Liver (tissue), 9 donors: Measurements from ENCODE around the gene GEMIN5. TPM values are rescaled to one million over a fixed set of nuclear protein-coding genes. Genes with fewer than 3 reads are reported as not detected.

Experiments
- DNase-seq: peaks from one replicate; pipeline ENCODE4 v3.0.0-alpha.2; 2017; ENCODE audit warnings: low spot score
- H3K27ac ChIP-seq, 2 donors: one replicate each; pipeline ENCODE4 v1.7.0; 2013; ENCODE audit warnings: inconsistent platforms in 2 of 2, low read length in 2 of 2, control low read depth in 1 of 2, low read depth in 1 of 2, mild to moderate bottlenecking in 1 of 2
- H3K27me3 ChIP-seq, 4 donors: one replicate each; pipeline versions ENCODE4 v1.6.1 to v1.7.0; 2013; ENCODE audit warnings: low read length in 3 of 4, inconsistent platforms in 1 of 4, mild to moderate bottlenecking in 1 of 4, moderate library complexity in 1 of 4; ENCODE audit not compliant: control insufficient read depth in 4 of 4, insufficient read depth in 4 of 4
- H3K36me3 ChIP-seq, 4 donors: one replicate each; pipeline versions ENCODE4 v1.6.1 to v1.7.0; 2013; ENCODE audit warnings: low read length in 3 of 4, mild to moderate bottlenecking in 3 of 4, low read depth in 1 of 4, moderate library complexity in 1 of 4; ENCODE audit not compliant: control insufficient read depth in 4 of 4, insufficient read depth in 3 of 4
- H3K4me1 ChIP-seq, 4 donors: one replicate each; pipeline versions ENCODE4 v1.6.1 to v1.7.0; 2013; ENCODE audit warnings: low read length in 3 of 4, mild to moderate bottlenecking in 3 of 4, moderate library complexity in 1 of 4; ENCODE audit not compliant: control insufficient read depth in 4 of 4, insufficient read depth in 4 of 4
- H3K4me3 ChIP-seq, 3 donors: one replicate each; pipeline versions ENCODE4 v1.6.1 to v1.7.0; 2013; ENCODE audit warnings: low read length in 3 of 3, control low read depth in 1 of 3, low read depth in 1 of 3, mild to moderate bottlenecking in 1 of 3
- H3K9ac ChIP-seq, 2 donors: one replicate each; pipeline ENCODE4 v1.7.0; 2013; ENCODE audit warnings: low read length in 2 of 2, mild to moderate bottlenecking in 2 of 2, moderate library complexity in 2 of 2, control low read depth in 1 of 2, low read depth in 1 of 2
- H3K9me3 ChIP-seq, 4 donors: one replicate each; pipeline versions ENCODE4 v1.6.1 to v1.7.0; 2013; ENCODE audit warnings: low read length in 3 of 4; ENCODE audit not compliant: control insufficient read depth in 4 of 4
- EGR1 ChIP-seq, 2 donors: IDR thresholded peaks; 2 replicates each; pipeline ENCODE4 v1.6.1; 2016 to 2018; ENCODE audit warnings: antibody characterized with exemption in 2 of 2, low read depth in 2 of 2
- FOXA1 ChIP-seq: IDR thresholded peaks from 2 replicates; pipeline ENCODE4 v1.6.1; 2016; ENCODE audit warnings: antibody characterized with exemption
- FOXA2 ChIP-seq: IDR thresholded peaks from 2 replicates; pipeline ENCODE4 v1.6.1; 2016; ENCODE audit warnings: antibody characterized with exemption
- GABPA ChIP-seq, 2 donors: IDR thresholded peaks in 1 of 2; conservative IDR thresholded peaks in 1 of 2; 2 replicates each; pipeline ENCODE4 v1.6.1; 2016; ENCODE audit warnings: antibody characterized with exemption in 2 of 2, mild to moderate bottlenecking in 1 of 2, moderate library complexity in 1 of 2
- HNF4A ChIP-seq, 2 donors: conservative IDR thresholded peaks; 2 replicates each; pipeline ENCODE4 v1.6.1; 2016; ENCODE audit warnings: antibody characterized with exemption in 2 of 2, mild to moderate bottlenecking in 2 of 2
- JUND ChIP-seq, 2 donors: IDR thresholded peaks; 2 replicates each; pipeline ENCODE4 v1.6.1; 2016; ENCODE audit warnings: antibody characterized with exemption in 2 of 2
- NR2F2 ChIP-seq: IDR thresholded peaks from 2 replicates; pipeline ENCODE4 v1.6.1; 2016; ENCODE audit warnings: antibody characterized with exemption
- RAD21 ChIP-seq, 2 donors: IDR thresholded peaks; 2 replicates each; pipeline ENCODE4 v1.6.1; 2016; ENCODE audit warnings: antibody characterized with exemption in 2 of 2, mild to moderate bottlenecking in 2 of 2
- RXRA ChIP-seq, 2 donors: IDR thresholded peaks; 2 replicates each; pipeline ENCODE4 v1.6.1; 2017 to 2018; ENCODE audit warnings: antibody characterized with exemption in 2 of 2, mild to moderate bottlenecking in 1 of 2
- SP1 ChIP-seq: IDR thresholded peaks from 2 replicates; pipeline ENCODE4 v1.6.1; 2018; ENCODE audit warnings: antibody characterized with exemption, mild to moderate bottlenecking
- YY1 ChIP-seq: IDR thresholded peaks from 2 replicates; pipeline ENCODE4 v1.6.1; 2016; ENCODE audit warnings: antibody characterized with exemption, mild to moderate bottlenecking
- WGBS: extraction: QIAGEN DNeasy Blood & Tissue Kit; methylation state at CpG from one replicate; pipeline ENCODE4 v1.1.7; 2013; 5-methylcytosine and 5-hydroxymethylcytosine counted together
- polyA plus RNA-seq, 2 donors: library from polyadenylated mRNA; stranded (reverse) in 1 of 2; unstranded in 1 of 2; fragments of 200-250 nt in 1 of 2; fragments of >200 nt in 1 of 2; fragmentation: Nextera tagmentation in 1 of 2; extraction: Ambion mirVana in 1 of 2; gene quantifications; one replicate each; pipeline versions ENCODE4 v1.2.1 to v1.2.3, GENCODE V29; 2013 to 2015
- total RNA-seq, 2 donors: library from RNA; depleted of rRNA; stranded (reverse); fragments of >200 nt; gene quantifications; one replicate each; pipeline ENCODE4 v1.2.3, GENCODE V29; 2014
- TF ChIP-seq, protein P1 (sequence below): fragments of 150-350 bp; IDR thresholded peaks from 2 replicates; pipeline ENCODE4 v1.5.1; 2017; ENCODE audit warnings: improper control_type of control experiment, low read depth, low read length; ENCODE audit not compliant: missing input control
- TF ChIP-seq, protein P2 (sequence below): IDR thresholded peaks from 2 replicates; pipeline ENCODE4 v1.6.1; 2016; ENCODE audit warnings: antibody characterized with exemption
- TF ChIP-seq, protein P3 (sequence below): IDR thresholded peaks from 2 replicates; pipeline ENCODE4 v1.6.1; 2016; ENCODE audit warnings: antibody characterized with exemption
- TF ChIP-seq, protein P4 (sequence below): IDR thresholded peaks from 2 replicates; pipeline ENCODE4 v1.6.1; 2016; ENCODE audit warnings: antibody characterized with exemption
- donor health status: healthy.
- donor health status: healthy.
- donor health status: healthy.
- donor health status: healthy.
- donor health status: healthy.

The GEMIN5 gene
- total and polyA plus RNA-seq, 4 donors = 3.0 to 10.3 (median 6.2) TPM

DNA sequence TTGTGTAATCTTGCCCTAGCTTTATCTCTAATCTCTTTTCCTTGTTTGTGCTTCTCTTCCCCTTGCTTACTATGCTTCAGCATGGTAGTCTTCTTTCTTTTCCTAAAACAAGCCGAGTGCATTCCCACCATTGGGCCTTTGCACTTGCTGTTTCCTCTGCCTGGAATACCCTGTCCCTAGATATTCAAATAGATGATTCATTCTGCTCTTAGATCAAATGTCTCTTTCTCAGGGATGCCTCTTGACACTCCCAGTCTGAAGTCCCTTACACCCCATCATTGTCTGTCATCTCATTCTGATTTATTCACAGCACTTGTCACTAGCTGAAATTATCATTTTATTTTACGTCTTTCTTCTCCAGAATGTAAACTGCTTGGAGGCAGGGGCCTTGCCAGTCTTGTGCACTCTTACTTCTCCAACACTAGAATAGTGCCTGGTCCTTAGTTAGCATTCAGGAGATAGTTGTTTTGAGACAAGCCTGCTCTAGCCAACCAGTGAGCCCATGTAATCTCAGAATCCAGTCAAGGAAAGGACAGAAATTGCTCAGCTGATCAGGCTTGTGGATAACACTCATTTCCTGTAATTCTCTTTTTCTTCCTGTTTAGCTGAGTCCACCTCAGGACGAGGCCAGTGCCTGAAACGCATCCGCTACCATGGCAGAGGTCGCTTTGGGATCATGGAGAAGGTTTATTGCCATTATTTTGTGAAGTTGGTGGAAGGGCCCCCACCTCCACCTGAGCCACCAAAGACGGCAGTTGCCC lies 28.2 kb upstream of the GEMIN5 start:
- DNase-seq = no peak
- Histone ChIP-seq H3K9ac (no peak overlapping the region), H3K27me3 (no peaks in the 10 kb centered on the region), H3K4me3 (no peak overlapping the region), H3K27ac (no peak overlapping the region), H3K4me1 (no peaks in the 10 kb centered on the region), H3K36me3 (peaks cover 0 to 26% (median 20%) of the 10 kb centered on the region in 4 donors), H3K9me3 (no peaks in the 10 kb centered on the region)
- TF ChIP-seq RXRA (IDR thresholded peaks at IDR 0.05) (no peak), NR2F2 (peak; percentile 65), FOXA1 (no peak), FOXA2 (no peak), GABPA (IDR thresholded peaks at IDR 0.05 in 1 of 2, conservative IDR thresholded peaks at IDR 0.05 in 1 of 2) (no peak), JUND (IDR thresholded peaks at IDR 0.05) (no peak), SP1 (no peak), YY1 (no peak)
- TF ChIP-seq, protein P1, sequence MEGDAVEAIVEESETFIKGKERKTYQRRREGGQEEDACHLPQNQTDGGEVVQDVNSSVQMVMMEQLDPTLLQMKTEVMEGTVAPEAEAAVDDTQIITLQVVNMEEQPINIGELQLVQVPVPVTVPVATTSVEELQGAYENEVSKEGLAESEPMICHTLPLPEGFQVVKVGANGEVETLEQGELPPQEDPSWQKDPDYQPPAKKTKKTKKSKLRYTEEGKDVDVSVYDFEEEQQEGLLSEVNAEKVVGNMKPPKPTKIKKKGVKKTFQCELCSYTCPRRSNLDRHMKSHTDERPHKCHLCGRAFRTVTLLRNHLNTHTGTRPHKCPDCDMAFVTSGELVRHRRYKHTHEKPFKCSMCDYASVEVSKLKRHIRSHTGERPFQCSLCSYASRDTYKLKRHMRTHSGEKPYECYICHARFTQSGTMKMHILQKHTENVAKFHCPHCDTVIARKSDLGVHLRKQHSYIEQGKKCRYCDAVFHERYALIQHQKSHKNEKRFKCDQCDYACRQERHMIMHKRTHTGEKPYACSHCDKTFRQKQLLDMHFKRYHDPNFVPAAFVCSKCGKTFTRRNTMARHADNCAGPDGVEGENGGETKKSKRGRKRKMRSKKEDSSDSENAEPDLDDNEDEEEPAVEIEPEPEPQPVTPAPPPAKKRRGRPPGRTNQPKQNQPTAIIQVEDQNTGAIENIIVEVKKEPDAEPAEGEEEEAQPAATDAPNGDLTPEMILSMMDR = no peak
- 89% methylated on average over 7 of the region's 7 CpGs for WGBS

DNA sequence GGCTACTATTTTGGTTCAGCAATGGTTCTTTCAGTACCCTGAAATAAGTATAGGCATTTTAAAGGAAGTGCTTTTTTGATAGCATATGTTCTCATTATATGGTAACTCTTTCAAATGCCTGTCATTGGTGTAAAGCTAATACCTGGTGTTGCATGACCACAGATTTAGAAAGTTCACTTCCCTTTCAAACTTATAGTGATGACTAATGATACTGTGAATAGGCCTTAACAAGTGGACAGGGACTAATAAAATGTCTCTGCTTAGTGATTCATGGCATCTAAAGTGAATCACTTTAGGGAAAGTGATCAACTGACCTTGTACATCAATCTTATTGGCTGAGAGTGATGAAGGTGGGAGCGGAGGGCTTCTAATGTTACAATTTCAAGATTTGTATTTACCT lies 24.5 kb upstream of the GEMIN5 start:
- DNase-seq = no peak
- Histone ChIP-seq H3K27me3 (no peaks in the 10 kb centered on the region), H3K4me1 (no peaks in the 10 kb centered on the region), H3K36me3 (peaks cover 0 to 47% (median 23%) of the 10 kb centered on the region in 4 donors), H3K27ac (no peak overlapping the region), H3K9me3 (no peaks in the 10 kb centered on the region), H3K4me3 (no peak overlapping the region), H3K9ac (no peak overlapping the region)
- TF ChIP-seq, protein P2, sequence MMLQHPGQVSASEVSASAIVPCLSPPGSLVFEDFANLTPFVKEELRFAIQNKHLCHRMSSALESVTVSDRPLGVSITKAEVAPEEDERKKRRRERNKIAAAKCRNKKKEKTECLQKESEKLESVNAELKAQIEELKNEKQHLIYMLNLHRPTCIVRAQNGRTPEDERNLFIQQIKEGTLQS = no peak
- TF ChIP-seq, protein P3, sequence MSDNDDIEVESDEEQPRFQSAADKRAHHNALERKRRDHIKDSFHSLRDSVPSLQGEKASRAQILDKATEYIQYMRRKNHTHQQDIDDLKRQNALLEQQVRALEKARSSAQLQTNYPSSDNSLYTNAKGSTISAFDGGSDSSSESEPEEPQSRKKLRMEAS = no peak
- TF ChIP-seq, protein P4, sequence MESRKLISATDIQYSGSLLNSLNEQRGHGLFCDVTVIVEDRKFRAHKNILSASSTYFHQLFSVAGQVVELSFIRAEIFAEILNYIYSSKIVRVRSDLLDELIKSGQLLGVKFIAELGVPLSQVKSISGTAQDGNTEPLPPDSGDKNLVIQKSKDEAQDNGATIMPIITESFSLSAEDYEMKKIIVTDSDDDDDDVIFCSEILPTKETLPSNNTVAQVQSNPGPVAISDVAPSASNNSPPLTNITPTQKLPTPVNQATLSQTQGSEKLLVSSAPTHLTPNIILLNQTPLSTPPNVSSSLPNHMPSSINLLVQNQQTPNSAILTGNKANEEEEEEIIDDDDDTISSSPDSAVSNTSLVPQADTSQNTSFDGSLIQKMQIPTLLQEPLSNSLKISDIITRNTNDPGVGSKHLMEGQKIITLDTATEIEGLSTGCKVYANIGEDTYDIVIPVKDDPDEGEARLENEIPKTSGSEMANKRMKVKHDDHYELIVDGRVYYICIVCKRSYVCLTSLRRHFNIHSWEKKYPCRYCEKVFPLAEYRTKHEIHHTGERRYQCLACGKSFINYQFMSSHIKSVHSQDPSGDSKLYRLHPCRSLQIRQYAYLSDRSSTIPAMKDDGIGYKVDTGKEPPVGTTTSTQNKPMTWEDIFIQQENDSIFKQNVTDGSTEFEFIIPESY = no peak
- no peak for TF ChIP-seq FOXA1
- TF ChIP-seq, protein P1 = no peak
- no peak for TF ChIP-seq EGR1 (IDR thresholded peaks at IDR 0.05; ENCODE audit: low read depth in 2 of 2)
- no peak for TF ChIP-seq RAD21 (IDR thresholded peaks at IDR 0.05)
- TF ChIP-seq HNF4A (conservative IDR thresholded peaks at IDR 0.05) = no peak
- TF ChIP-seq GABPA (IDR thresholded peaks at IDR 0.05 in 1 of 2, conservative IDR thresholded peaks at IDR 0.05 in 1 of 2) = no peak
- no peak for TF ChIP-seq YY1
- no peak for TF ChIP-seq SP1
- TF ChIP-seq NR2F2 = no peak
- WGBS = 100% methylated on average over 1 of the region's 1 CpG
